Measurements from ENCODE around the gene CYLD.

The CYLD gene

GRCh38 chr16:50844840-50845239 lies 103.0 kb downstream of the CYLD start:
- TF ChIP-seq, protein P1, sequence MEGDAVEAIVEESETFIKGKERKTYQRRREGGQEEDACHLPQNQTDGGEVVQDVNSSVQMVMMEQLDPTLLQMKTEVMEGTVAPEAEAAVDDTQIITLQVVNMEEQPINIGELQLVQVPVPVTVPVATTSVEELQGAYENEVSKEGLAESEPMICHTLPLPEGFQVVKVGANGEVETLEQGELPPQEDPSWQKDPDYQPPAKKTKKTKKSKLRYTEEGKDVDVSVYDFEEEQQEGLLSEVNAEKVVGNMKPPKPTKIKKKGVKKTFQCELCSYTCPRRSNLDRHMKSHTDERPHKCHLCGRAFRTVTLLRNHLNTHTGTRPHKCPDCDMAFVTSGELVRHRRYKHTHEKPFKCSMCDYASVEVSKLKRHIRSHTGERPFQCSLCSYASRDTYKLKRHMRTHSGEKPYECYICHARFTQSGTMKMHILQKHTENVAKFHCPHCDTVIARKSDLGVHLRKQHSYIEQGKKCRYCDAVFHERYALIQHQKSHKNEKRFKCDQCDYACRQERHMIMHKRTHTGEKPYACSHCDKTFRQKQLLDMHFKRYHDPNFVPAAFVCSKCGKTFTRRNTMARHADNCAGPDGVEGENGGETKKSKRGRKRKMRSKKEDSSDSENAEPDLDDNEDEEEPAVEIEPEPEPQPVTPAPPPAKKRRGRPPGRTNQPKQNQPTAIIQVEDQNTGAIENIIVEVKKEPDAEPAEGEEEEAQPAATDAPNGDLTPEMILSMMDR (IDR thresholded peaks at IDR 0.05; ENCODE audit: low read depth, low read length, missing control alignments): no peak
- DNase-seq (ENCODE audit: extremely low read depth, low read depth): no peak
- no peak overlapping the region for H3K4me3 ChIP-seq (replicated peaks; ENCODE audit: low read depth, low read length)

DNA sequence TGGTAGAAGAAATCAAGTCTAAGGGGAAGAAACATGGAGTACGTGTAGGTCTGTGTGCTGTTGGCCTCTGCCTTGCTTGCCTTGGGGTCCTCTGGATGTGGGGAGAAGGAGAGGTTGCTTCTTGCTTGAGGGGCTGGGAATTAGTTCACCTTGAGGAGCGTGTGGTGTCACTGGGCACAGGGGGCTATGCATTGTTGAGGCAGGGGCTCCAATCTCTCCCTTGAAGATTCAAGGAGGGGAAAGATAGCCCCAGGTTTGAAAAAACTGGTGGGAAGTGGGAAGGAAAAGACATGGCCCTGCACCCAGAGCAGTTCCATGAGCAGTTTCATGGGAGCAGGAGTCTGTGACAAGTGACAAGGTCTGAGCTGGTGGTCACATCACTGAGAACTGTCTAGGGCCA lies 103.4 kb downstream of the CYLD start:
- TF ChIP-seq, protein P1 (IDR thresholded peaks at IDR 0.05; ENCODE audit: low read depth, low read length, missing control alignments): no peak
- no peak for DNase-seq (ENCODE audit: extremely low read depth, low read depth)
- no peak overlapping the region for H3K4me3 ChIP-seq (replicated peaks; ENCODE audit: low read depth, low read length)

GRCh38 chr16:50846511-50846910 lies 104.6 kb downstream of the CYLD start:
- no peak overlapping the region for H3K4me3 ChIP-seq (replicated peaks; ENCODE audit: low read depth, low read length)
- DNase-seq (ENCODE audit: extremely low read depth, low read depth): no peak
- TF ChIP-seq, protein P1 (IDR thresholded peaks at IDR 0.05; ENCODE audit: low read depth, low read length, missing control alignments): no peak

DNA sequence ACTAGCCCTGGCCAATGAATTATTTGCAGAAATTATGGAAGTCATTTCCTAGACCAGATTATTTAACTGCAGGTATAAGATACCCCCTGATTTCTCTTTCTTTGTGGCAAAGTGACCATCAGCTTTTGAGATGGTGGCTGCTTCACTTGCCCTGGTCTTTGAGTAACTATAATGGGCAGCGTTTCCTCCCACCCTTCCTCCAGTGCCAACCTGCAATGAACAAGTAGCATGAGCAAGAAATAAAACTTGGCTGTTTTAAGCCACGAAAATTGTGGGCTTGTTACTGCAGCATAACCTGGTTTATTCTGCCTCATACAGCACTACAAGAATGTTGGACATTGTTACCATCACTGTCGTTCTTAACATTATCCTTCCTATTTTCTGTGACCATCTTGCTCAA lies 105.3 kb downstream of the CYLD start:
- no peak for DNase-seq (ENCODE audit: extremely low read depth, low read depth)
- TF ChIP-seq, protein P1 (IDR thresholded peaks at IDR 0.05; ENCODE audit: low read depth, low read length, missing control alignments): no peak
- no peak overlapping the region for H3K4me3 ChIP-seq (replicated peaks; ENCODE audit: low read depth, low read length)

- no peak overlapping the region for H3K4me3 ChIP-seq (replicated peaks; ENCODE audit: low read depth, low read length)
- DNase-seq (ENCODE audit: extremely low read depth, low read depth): no peak
- TF ChIP-seq, protein P1 (IDR thresholded peaks at IDR 0.05; ENCODE audit: low read depth, low read length, missing control alignments): no peak
Measured at GRCh38 chr16:50848755-50849514, 107.0 kb downstream of the CYLD start.

All from HFF-Myc (cell line).